Activated CD8-positive, alpha-beta memory T cell treated with anti-CD3 and anti-CD28 coated beads, Interleukin-2, amount 50 U/mL, for 24 hours (primary cell): Measurements from ENCODE around the gene ERI3.

Source experiments
- DNase-seq: peaks from one replicate; pipeline ENCODE4 v3.0.0-alpha.2; 2020; ENCODE audit errors: extremely low read depth

Gene ERI3

GRCh38 chr1:44351289-44351688, 3.8 kb downstream of the ERI3 start:
- no peak for DNase-seq

DNA sequence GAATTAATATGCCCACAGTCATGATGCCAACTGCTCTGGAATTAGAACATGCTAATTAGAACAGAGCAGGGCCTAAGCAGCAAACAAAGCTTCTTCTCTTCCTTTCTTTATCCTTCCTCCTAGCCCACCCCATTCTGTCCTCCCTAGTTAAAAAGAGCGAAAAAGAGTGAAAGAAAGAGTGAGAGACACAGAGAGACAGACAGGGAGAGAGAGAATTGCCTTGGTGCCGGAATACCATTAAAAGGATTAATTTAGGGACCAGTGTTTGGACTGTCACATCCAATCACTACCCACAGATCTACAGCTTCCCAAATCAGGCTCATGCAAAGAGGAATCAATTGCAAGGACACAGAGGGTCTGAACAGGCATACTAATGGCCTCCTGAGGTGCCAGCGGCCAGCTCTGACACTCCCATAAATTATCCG, 7.0 kb downstream of the ERI3 start:
- DNase-seq, result no peak

DNA sequence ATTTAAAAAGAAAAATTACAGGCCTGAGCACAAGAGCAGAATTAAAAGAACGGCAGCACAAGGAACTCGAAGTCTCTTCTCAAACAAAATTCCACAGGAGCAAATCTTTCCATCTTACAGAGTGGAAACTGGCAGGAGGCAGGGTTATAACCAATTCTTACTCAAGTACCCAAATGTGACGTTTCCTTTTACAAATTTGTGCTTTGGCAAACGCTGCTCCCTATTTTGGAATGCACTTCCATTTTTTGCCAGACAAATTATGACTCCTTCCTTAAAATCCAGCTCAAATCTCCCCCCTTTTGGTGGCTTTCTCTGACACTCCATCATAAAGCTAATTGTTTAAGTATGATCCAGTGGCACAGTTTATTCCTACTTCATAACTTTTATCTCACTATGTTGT, 7.8 kb downstream of the ERI3 start:
- no peak for DNase-seq

DNA sequence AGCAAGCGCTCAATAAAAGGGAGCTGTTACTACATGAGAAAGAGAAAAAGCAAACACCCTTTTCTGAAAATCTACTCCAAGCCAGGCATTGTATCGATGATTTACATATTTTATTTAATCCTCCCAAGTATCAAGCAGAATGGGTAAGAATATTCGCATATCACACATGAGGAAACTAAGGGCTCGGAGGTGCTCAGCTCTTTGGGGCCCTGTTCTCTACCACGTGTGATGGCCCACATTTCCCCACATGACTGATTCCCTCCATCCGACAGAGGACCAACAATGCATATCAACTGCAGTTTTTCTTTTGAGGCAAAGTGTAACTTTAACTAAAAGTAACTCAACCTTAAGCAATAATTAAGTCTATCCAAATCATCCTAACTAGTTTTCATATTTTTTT, 8.2 kb downstream of the ERI3 start:
- no peak for DNase-seq

- no peak for DNase-seq
Measured at GRCh38 chr1:44346184-44346583, 8.9 kb downstream of the ERI3 start.

DNA sequence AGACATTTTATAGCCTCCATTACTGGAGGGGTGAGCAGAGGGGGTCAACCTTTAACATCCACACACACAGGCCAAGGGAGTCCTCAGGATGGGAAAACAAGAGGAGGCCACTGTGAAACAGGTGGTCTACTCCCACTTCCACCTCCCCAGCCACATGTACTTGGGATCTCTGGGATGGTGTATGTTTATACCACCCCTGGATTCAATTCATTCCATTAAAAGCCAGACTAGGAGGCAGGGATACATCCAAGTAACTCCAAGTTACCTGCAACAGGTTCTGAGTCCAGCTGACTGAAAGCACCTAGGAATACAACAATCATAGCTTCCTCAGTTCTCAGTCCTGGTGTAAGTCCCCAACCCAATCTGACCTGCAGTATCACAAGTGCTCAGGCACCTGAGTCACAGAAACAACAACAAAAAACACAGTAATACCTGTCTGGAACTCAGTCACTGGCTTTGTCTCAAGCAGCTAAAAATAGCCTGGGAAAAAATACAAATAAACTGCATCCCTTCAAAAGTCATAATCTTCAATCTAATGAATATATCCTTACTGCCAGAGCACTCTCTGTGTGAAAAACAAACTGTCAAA, 9.8 kb downstream of the ERI3 start:
- DNase-seq, result no peak

DNA sequence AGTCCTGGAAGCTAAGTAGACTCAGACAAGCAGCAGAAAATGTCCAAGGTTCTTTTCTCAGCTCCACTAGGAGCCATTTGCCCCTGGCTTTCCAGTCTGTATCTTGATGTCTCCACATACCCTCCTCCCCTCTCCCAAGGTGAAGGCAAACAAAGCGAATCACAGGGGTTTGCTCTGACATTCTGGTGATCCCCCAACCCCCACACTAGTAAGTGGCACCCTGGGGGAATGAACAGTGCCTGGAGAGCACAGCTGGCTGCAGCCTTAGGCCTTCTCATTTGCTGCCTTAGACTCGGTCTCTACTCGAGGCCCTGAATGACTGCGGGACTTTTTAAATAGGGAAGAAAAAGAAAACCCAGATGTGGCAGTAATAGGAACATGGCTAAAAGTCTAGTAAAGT, 15.3 kb downstream of the ERI3 start:
- DNase-seq, result no peak

DNA sequence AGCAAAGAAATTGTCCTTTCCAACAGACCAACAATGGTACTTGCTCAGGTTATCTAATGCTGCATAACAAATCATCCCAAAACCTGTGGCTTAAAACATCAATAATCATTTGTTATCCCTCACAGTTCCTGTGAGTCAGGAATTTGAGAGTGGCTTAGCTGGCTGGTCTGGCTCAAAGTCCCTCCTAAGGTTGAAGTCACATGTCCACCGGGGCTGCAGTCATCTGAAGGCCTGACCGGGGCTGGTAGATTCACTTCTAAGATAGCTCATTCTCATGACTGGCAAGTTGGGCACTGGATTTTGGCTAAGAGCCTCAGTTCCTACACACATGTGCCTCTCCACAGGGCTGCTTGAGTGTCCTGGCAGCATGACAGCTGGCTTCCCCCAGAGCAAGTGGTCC, 16.9 kb downstream of the ERI3 start:
- DNase-seq, result no peak

GRCh38 chr1:44336668-44337067, 18.4 kb downstream of the ERI3 start:
- DNase-seq, result no peak

- DNase-seq, result no peak
Measured at GRCh38 chr1:44334968-44335367, 20.1 kb downstream of the ERI3 start.

DNA sequence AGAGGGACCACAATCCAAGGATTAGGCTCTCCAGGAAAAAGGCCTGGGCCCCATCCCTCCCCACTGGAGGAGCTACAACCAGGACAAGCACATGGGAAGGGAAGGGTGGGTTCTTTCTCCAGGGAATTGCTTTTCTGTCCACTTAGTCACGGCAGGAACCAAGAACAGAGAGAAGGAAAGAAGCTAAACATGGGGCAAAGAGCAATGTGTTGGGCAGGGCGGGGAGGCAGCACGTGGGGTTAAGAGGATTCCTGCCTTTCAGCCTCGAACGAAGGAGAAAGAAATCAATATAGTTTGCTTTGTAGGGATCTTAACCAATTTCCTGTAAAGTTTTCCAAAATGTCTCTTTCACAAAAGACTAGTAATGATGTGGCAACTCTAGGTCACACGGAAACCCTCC, 21.7 kb downstream of the ERI3 start:
- DNase-seq, result no peak

GRCh38 chr1:44332505-44332904, 22.6 kb downstream of the ERI3 start:
- no peak for DNase-seq

GRCh38 chr1:44330935-44331334, 24.1 kb downstream of the ERI3 start:
- DNase-seq, result no peak

DNA sequence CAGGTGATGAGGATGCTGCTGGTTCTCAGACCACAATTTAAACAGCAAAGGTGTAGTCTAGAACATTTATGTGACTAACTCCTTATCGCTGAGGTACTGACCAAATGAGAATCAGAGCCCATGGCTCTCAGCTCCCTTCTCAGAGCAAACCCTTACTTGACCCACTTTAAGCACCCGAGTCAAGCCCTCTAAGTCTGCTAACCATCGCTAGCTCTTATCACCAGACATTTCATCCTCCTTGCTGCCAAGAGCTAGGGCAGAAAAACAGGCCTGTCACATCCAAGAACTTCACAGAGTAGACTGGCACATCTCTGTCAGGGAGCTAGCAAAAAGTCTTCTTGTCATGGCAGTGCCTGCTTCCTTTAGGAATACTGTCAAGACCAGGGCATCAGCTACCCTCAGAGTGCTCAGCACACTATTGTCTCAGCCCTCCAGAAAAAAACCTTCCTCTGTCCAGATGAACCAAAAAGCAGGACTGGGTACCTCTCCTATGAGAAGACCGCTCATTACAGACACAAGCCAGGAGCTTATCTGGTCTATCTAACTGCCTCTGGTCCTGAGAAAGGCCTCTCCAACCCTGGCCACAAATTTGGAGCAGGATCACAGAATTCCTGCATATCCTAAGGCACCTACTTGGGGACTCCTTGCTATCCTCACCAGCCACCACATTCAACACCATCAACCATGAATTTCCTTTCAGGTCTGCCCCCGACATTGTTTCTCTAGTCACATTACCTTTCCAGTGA, 26.2 kb downstream of the ERI3 start:
- DNase-seq, result no peak

GRCh38 chr1:44327679-44328491, 27.2 kb downstream of the ERI3 start:
- no peak for DNase-seq

- no peak for DNase-seq
Measured at GRCh38 chr1:44326821-44327465, 28.1 kb downstream of the ERI3 start.

DNA sequence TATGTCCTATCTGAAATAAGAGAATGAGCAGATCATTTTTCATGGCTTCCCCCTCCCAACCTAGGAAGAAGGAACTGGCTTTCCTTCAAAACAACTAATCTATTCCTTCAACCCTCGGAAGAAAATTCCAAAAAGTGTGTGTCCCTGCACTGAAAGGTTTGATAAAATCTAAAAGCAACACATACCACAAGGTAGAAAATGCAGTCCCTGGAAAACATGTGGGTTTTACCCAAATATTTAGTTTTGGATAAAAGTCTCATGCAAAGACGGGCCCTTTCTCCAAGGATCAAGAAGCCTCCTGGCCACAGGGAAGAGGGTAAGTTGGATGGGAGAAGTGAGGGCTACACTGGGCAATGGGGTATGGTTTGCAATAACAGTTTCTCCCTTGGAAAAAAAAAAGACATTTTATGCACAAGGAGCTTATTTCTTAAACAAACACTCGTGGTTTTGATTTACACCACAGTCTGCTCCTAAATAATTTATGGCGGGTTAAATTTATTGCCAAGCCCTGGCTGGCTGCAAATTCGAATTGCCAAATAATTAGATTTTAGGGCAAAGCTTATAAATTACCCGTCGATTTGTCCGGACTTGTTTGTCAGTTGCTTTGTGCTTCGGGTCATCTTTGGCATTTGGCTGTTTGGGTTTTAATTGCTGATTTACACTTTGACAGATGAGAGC, 28.9 kb downstream of the ERI3 start:
- DNase-seq, result no peak

GRCh38 chr1:44323947-44324346, 31.1 kb downstream of the ERI3 start:
- DNase-seq, result no peak

DNA sequence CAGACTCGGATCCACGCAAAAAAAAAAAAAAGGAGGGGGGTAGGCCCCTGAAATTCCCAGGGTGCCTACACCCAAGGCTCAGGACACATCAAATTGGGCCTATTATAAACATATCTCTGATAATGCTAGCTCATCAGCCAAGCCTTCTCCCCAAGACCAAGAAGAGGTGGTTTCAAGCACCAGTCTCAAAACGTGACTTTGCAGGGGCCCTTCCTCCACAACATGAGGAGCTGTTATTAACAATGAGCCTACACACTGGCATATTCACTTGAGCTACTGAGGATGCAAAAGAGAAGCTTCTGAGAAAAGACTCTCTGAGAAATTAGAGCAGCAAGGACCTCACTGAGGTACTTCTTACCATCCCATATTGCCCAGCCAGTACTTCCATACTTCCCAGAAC, 32.7 kb downstream of the ERI3 start:
- DNase-seq, result no peak

- DNase-seq, result no peak
Measured at GRCh38 chr1:44321466-44321865, 33.6 kb downstream of the ERI3 start.

DNA sequence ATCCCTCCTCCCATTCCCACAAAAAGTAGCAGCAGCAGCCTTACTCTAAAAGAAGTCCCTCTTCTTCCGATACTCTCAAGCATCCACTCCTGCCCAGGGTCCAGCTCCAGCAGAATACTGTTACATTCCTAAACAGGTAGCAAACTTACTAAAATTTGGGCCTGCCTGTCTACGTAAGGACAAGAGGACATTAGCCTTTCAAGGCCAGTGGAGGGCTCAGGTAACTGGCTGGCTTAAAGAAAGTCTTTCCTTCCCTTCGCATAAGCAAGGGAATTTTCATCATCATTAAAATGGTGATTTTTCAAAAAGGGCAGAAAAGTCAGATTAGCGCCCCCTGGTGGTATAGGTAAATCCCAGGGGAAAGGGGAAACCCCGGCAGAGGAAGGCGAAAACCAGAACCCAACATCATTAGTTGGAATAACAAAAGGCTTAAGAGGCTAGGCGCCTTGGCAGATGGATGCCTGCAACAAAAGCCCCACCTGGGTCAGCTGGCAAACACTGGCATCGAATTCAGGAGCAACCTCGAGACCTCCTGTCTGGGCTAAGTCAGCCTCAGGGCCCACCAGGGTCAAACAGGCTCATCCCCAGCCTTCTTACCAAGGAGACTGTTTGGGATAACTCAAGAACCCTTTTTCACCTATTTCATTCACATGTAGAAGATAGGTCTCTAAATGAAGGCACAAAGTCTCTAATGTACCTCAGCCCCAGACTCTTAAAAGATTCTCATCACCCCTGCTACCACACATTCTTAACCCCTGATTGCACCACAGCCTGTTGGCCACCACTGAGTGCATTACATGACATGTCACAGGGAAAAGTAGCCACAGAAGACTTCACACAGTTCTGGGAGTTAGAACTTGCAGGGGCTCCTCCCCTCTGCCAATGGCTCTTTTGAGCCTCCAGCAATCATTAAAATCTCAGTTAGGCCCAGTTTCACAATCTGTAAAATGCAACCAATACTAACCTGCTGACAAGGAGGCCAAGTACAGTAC, 36.7 kb downstream of the ERI3 start:
- DNase-seq, result peak; percentile 10
